ENCODE results near the gene DNAH6. TPM values are rescaled to one million over a fixed set of nuclear protein-coding genes. Genes with fewer than 3 reads are reported as not detected.

Gene DNAH6
- total RNA-seq, 1 experiment from 2014 or later, result 1.6 TPM

DNA sequence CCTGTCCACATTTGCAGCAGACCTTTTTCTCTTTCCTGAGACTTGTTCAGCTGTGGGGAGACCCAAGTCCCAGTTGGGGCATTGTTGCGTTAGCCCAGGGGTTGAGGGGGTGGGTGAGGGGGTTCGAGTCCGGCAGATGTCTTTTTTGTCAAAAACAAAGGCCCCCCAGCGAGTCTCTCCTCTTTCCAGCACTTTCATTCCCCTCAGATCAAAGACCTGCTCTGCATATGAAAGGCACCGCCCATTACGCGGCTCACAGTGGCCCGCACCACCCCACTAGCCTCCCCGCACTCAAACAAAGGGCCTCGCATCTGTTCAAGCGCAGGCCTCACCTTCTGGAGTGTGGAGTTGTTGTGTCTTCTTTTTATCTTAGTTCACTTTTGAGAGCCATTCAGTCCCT lies 339.4 kb downstream of the DNAH6 start:
- H3K27ac ChIP-seq (ENCODE audit: low read depth, low read length), result no peak overlapping the region
- CTCF ChIA-PET, result no interaction called here
- intact Hi-C loops (cut with micrococcal nuclease), result no loop called here
- H3K9ac ChIP-seq (ENCODE audit: low read length), result no peak overlapping the region
- H3K4me1 ChIP-seq (ENCODE audit: control insufficient read depth in 1 of 2, insufficient read depth in 2 of 2, low read length in 2 of 2), result no peaks in the 10 kb centered on the region
- no peaks in the 10 kb centered on the region for H3K36me3 ChIP-seq (ENCODE audit: control insufficient read depth in 1 of 2, insufficient read depth in 2 of 2, low read length in 2 of 2)
- RAD21 ChIA-PET (ENCODE audit: low non-redundant PET in 1 of 2, low total read pairs in 2 of 2, uncharacterized antibody in 2 of 2, unreplicated experiment in 2 of 2), result no interaction called here
- POLR2A ChIA-PET, result no interaction called here
- no peak overlapping the region for H3K4me2 ChIP-seq (ENCODE audit: low read length)
- H3K4me3 ChIP-seq (replicated peaks in 1 of 2; ENCODE audit: low read depth in 1 of 2, low read length in 2 of 2), result no peak overlapping the region
- no peak overlapping the region for H2AFZ ChIP-seq (ENCODE audit: low read depth, low read length, poor library complexity, severe bottlenecking)
- 0 out of 4 replicates have a peak, but pooled peaks cover 0 to 3% of the 10 kb centered on the region in 2 experiments for H3K9me3 ChIP-seq (ENCODE audit: control insufficient read depth in 1 of 2, insufficient read depth in 1 of 2, low read depth in 1 of 2, low read length in 2 of 2)
- no peak for DNase-seq (ENCODE audit: low read depth, low spot score)
- TF ChIP-seq, protein P1, sequence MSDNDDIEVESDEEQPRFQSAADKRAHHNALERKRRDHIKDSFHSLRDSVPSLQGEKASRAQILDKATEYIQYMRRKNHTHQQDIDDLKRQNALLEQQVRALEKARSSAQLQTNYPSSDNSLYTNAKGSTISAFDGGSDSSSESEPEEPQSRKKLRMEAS (IDR thresholded peaks at IDR 0.05), result no peak
- TF ChIP-seq ELF1 (IDR thresholded peaks at IDR 0.05; ENCODE audit: borderline replicate concordance, low read depth), result no peak
- TF ChIP-seq JUND (IDR thresholded peaks at IDR 0.05), result no peak
- no peak for TF ChIP-seq EGR1 (IDR thresholded peaks at IDR 0.05; ENCODE audit: low read depth)
- TF ChIP-seq SRF (IDR thresholded peaks at IDR 0.05; ENCODE audit: low read depth), result no peak
- BruUV-seq (replicated peaks), result no TSS peak
- H4K20me1 ChIP-seq (ENCODE audit: insufficient read depth), result no peaks in the 10 kb centered on the region
- no peaks in the 10 kb centered on the region for H3K9me2 ChIP-seq (ENCODE audit: insufficient read depth)
- no peaks in the 10 kb centered on the region for H3K27me3 ChIP-seq (ENCODE audit: insufficient read depth, low read length)
- no peaks in the 10 kb centered on the region for H3K79me2 ChIP-seq (ENCODE audit: insufficient read depth, low read length)
- ATAC-seq, result no peak

DNA sequence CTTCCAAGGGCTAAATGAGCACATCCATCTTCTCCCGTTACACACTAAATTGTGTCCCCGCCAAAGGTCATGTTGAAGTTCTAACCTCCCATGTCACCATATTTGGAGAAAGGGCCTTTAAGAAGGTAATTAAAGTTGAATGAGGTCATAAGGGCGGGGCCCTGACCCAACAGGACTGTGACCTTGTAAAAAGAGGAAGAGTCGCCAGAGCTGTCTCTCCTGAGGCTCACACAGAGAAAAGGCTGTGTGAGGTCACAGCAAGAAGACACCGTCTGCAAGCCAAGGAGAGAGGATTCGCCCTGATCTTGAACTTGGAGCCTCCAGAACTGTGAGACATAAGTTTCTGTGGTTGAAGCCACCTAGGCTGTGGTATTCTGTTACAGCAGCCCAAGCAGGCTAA lies 340.5 kb downstream of the DNAH6 start:
- H3K4me3 ChIP-seq (replicated peaks in 1 of 2; ENCODE audit: low read depth in 1 of 2, low read length in 2 of 2), result no peak overlapping the region
- no peaks in the 10 kb centered on the region for H4K20me1 ChIP-seq (ENCODE audit: insufficient read depth)
- TF ChIP-seq TCF7L2 (IDR thresholded peaks at IDR 0.05; ENCODE audit: borderline replicate concordance, extremely low read depth, insufficient read depth, insufficient read length) (no peak), SP1 (IDR thresholded peaks at IDR 0.05; ENCODE audit: low read depth) (no peak), ELF1 (IDR thresholded peaks at IDR 0.05; ENCODE audit: borderline replicate concordance, low read depth) (no peak), POLR2AphosphoS5 (IDR thresholded peaks at IDR 0.05; ENCODE audit: low read depth, low read length) (no peak), EZH2phosphoT487 (IDR thresholded peaks at IDR 0.05; ENCODE audit: borderline replicate concordance) (no peak), YY1 (IDR thresholded peaks at IDR 0.05; ENCODE audit: extremely low read depth, insufficient replicate concordance, low read depth, low read length) (no peak), POLR2A (IDR thresholded peaks at IDR 0.05; ENCODE audit: borderline replicate concordance, extremely low read depth, insufficient read depth, insufficient read length) (no peak), JUND (IDR thresholded peaks at IDR 0.05) (no peak)
- TF ChIP-seq, protein P2, sequence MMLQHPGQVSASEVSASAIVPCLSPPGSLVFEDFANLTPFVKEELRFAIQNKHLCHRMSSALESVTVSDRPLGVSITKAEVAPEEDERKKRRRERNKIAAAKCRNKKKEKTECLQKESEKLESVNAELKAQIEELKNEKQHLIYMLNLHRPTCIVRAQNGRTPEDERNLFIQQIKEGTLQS (IDR thresholded peaks at IDR 0.05), result no peak
- RAD21 ChIA-PET (ENCODE audit: low non-redundant PET in 1 of 2, low total read pairs in 2 of 2, uncharacterized antibody in 2 of 2, unreplicated experiment in 2 of 2), result no interaction called here
- no peak overlapping the region for H3K9ac ChIP-seq (ENCODE audit: low read length)
- CTCF ChIA-PET, result interaction anchor here (2.0 kb wide), 1 partner anchor 115 kb away, joined by 8 read pairs; no protein-coding TSS in a partner anchor
- BruUV-seq (replicated peaks), result no TSS peak
- H3K4me2 ChIP-seq (ENCODE audit: low read length), result no peak overlapping the region
- H3K36me3 ChIP-seq (ENCODE audit: control insufficient read depth in 1 of 2, insufficient read depth in 2 of 2, low read length in 2 of 2), result no peaks in the 10 kb centered on the region
- DNase-seq (ENCODE audit: low read depth, low spot score) (no peak), ATAC-seq (no peak)
- 0 out of 4 replicates have a peak, but pooled peaks cover 0 to 3% of the 10 kb centered on the region in 2 experiments for H3K9me3 ChIP-seq (ENCODE audit: control insufficient read depth in 1 of 2, insufficient read depth in 1 of 2, low read depth in 1 of 2, low read length in 2 of 2)
- H3K27me3 ChIP-seq (ENCODE audit: insufficient read depth, low read length), result no peaks in the 10 kb centered on the region
- intact Hi-C loops (cut with micrococcal nuclease), result no loop called here
- H3K27ac ChIP-seq (ENCODE audit: low read depth, low read length), result no peak overlapping the region
- no peaks in the 10 kb centered on the region for H3K79me2 ChIP-seq (ENCODE audit: insufficient read depth, low read length)
- no peaks in the 10 kb centered on the region for H3K9me2 ChIP-seq (ENCODE audit: insufficient read depth)
- H3K4me1 ChIP-seq (ENCODE audit: control insufficient read depth in 1 of 2, insufficient read depth in 2 of 2, low read length in 2 of 2), result no peaks in the 10 kb centered on the region
- no peak overlapping the region for H2AFZ ChIP-seq (ENCODE audit: low read depth, low read length, poor library complexity, severe bottlenecking)
- POLR2A ChIA-PET, result no interaction called here
